HFFc6 (cell line): ENCODE measurements around the gene LRRC28. TPM values are rescaled to one million over a fixed set of nuclear protein-coding genes. Genes with fewer than 3 reads are reported as not detected.

Experiments used
- DNase-seq: peaks from one replicate; pipeline ENCODE4 v3.0.0-alpha.2; 2018
- H3K27ac Mint-ChIP-seq: 2 replicates; pipeline ENCODE4 v1.8.0; 2020; ENCODE audit warnings: mild to moderate bottlenecking, mixed read lengths
- H3K27me3 Mint-ChIP-seq: 2 replicates; pipeline ENCODE4 v1.8.0; 2021; ENCODE audit warnings: mild to moderate bottlenecking, moderate library complexity, mixed read lengths; ENCODE audit not compliant: insufficient read depth
- H3K36me3 Mint-ChIP-seq: 2 replicates; pipeline ENCODE4 v1.8.0; 2021; ENCODE audit warnings: low read depth, mixed read lengths
- H3K4me1 Mint-ChIP-seq: 2 replicates; pipeline ENCODE4 v1.8.0; 2020; ENCODE audit warnings: low read depth, mixed read lengths
- H3K4me3 Mint-ChIP-seq: 2 replicates; pipeline ENCODE4 v1.8.0; 2020; ENCODE audit warnings: mild to moderate bottlenecking, moderate library complexity, mixed read lengths
- H3K9me3 Mint-ChIP-seq: 2 replicates; pipeline ENCODE4 v1.8.0; 2020; ENCODE audit warnings: mild to moderate bottlenecking, mixed read lengths
- CTCF ChIP-seq: fragments of 200-600 bp; sonication (generic); IDR thresholded peaks from 2 replicates; pipeline ENCODE4 v1.5.0; 2021; ENCODE audit warnings: antibody characterized with exemption, mild to moderate bottlenecking
- total RNA-seq, 6 experiments: library from RNA; stranded (reverse); fragmentation: NEBNext Ultra II Directional; extraction: Animal tissue kit (Norgen Biotek cat#: 25700); gene quantifications; 2 replicates in 1 of 6; 3 replicates in 5 of 6; pipeline ENCODE4 v1.2.3, GENCODE V29; 2021

Gene LRRC28
- total RNA-seq, 6 experiments from 2014 or later: 11.1 to 18.4 (median 15.1) TPM

DNA sequence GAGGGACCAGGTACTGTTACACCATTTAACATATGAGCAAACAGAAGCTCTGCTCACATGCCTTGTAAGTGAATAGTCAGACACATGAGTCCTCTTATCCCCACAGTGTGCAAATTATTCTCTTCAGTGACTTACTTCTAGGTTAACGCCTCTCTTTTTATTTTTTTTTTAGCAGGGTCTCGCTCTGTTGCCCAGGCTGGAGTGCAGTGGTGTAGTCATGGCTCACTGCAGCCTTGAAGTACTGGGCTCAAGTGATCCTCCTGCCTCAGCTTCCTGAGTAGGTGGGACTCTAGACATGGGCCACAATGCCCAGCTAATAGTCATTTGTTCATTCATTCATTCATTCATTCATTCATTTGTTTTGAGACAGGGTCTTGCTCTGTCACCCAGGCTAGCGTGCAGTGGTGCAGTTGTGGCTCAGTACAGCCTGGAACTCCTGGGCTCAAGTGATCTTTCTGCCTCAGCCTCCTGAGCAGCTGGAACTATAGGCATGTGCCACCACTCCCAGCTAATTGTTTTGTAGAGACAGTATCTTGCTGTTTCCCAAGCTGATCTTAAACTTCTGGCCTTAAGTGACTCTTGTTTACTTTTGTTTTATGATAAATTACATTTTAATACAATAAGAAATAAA lies 94.7 kb downstream of the LRRC28 start:
- H3K36me3 Mint-ChIP-seq: peaks cover 11% of the 10 kb centered on the region
- H3K27ac Mint-ChIP-seq: no peak overlapping the region
- H3K4me1 Mint-ChIP-seq: peaks cover 30% of the 10 kb centered on the region
- DNase-seq: no peak
- H3K9me3 Mint-ChIP-seq: no peaks in the 10 kb centered on the region
- H3K4me3 Mint-ChIP-seq: no peak overlapping the region
- H3K27me3 Mint-ChIP-seq: no peaks in the 10 kb centered on the region; the same call in 1 of the 2 replicates
- no peak for TF ChIP-seq CTCF

DNA sequence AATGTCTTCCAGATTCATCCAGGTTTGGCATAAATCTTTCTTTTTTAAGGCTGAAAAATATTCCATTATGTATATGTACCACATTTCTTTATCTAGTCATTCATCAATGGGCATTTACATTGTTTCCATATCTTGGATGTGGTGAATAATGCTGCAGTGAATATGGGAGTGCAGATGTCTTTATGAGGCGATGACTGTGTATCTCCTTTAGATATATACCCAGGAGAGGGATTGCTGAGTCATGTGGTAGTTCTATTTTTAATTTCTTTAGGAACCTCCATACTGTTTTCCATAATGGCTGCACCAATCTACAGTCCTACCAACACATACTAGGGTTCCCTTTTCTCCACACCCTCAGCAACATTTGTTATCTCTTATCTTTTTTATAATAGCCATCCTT lies 96.3 kb downstream of the LRRC28 start:
- Mint-ChIP-seq H3K27ac (peak overlapping the region; percentile 42), H3K4me1 (peaks cover 14% of the 10 kb centered on the region), H3K9me3 (no peaks in the 10 kb centered on the region), H3K4me3 (no peak overlapping the region), H3K27me3 (no peaks in the 10 kb centered on the region; the same call in 1 of the 2 replicates), H3K36me3 (peaks cover 11% of the 10 kb centered on the region)
- no peak for TF ChIP-seq CTCF
- DNase-seq: peak; percentile 9

GRCh38 chr15:99348412-99348811 lies 97.1 kb downstream of the LRRC28 start:
- Mint-ChIP-seq H3K27ac (no peak overlapping the region), H3K4me3 (no peak overlapping the region), H3K4me1 (peaks cover 14% of the 10 kb centered on the region), H3K27me3 (no peaks in the 10 kb centered on the region; the same call in 1 of the 2 replicates), H3K36me3 (peaks cover 11% of the 10 kb centered on the region), H3K9me3 (no peaks in the 10 kb centered on the region)
- TF ChIP-seq CTCF: no peak
- no peak for DNase-seq

GRCh38 chr15:99350408-99350807 lies 99.1 kb downstream of the LRRC28 start:
- H3K27ac Mint-ChIP-seq: no peak overlapping the region
- no peak overlapping the region for H3K4me3 Mint-ChIP-seq
- peaks cover 14% of the 10 kb centered on the region for H3K4me1 Mint-ChIP-seq
- DNase-seq: no peak
- no peak for TF ChIP-seq CTCF
- H3K36me3 Mint-ChIP-seq: peaks cover 11% of the 10 kb centered on the region
- no peaks in the 10 kb centered on the region for H3K9me3 Mint-ChIP-seq
- no peaks in the 10 kb centered on the region; the same call in 1 of the 2 replicates for H3K27me3 Mint-ChIP-seq

GRCh38 chr15:99359769-99360168 lies 108.5 kb downstream of the LRRC28 start:
- Mint-ChIP-seq H3K4me1 (no peaks in the 10 kb centered on the region), H3K27me3 (no peaks in the 10 kb centered on the region), H3K4me3 (no peak overlapping the region), H3K36me3 (0 out of 2 replicates have a peak, but pooled peaks cover 6% of the 10 kb centered on the region), H3K27ac (no peak overlapping the region), H3K9me3 (no peaks in the 10 kb centered on the region)
- no peak for TF ChIP-seq CTCF
- no peak for DNase-seq
